T-cell (primary cell): ENCODE results near the gene CACNB2. TPM values are rescaled to one million over a fixed set of nuclear protein-coding genes. Genes with fewer than 3 reads are reported as not detected.
A peak's percentile ranks its signal among the peaks of the same experiment; 100 is the strongest.

Experiments
- ATAC-seq, 4 experiments: fragments of 200-7000 bp in 3 of 4; fragments of 150-1000 bp in 1 of 4; cut with Tn5 transposase; replicated peaks in 1 of 4; 1 replicate in 3 of 4; 2 replicates in 1 of 4; pipeline ENCODE4 v1.10.0; 2021; ENCODE audit warnings: moderate library complexity in 3 of 4, mild to moderate bottlenecking in 2 of 4, moderate number of reproducible peaks in 1 of 4
- CTCF ChIA-PET, 2 donors: fragments of 300-600 bp; sonication (Branson Sonifier 250); formaldehyde crosslinking; loops; one replicate each; lab custom pipeline; 2022; ENCODE audit warnings: antibody characterized with exemption in 2 of 2; lab: Charles Lee
- POLR2A ChIA-PET, 2 donors: fragments of 300-600 bp; sonication (Branson Sonifier 250); formaldehyde crosslinking; loops; one replicate each; lab custom pipeline; 2022; ENCODE audit warnings: antibody characterized with exemption in 2 of 2; lab: Charles Lee
- DNase-seq, 35 experiments: peaks; one replicate each; pipeline versions ENCODE4 v3.0.0 to v3.0.0-alpha.2; 2013 to 2023
- H3K27ac ChIP-seq: one replicate; pipeline ENCODE4 v1.5.1; 2013; ENCODE audit warnings: low read length
- H3K27me3 ChIP-seq, 2 experiments: replicated peaks in 1 of 2; 1 replicate in 1 of 2; 2 replicates in 1 of 2; pipeline versions ENCODE4 v1.6.1 to v1.7.0; 2013; ENCODE audit warnings: low read length in 1 of 2, mixed read lengths in 1 of 2; ENCODE audit not compliant: control insufficient read depth in 2 of 2, insufficient read depth in 2 of 2; ENCODE audit errors: extremely low read depth in 1 of 2
- H3K36me3 ChIP-seq, 2 donors: 1 replicate in 1 of 2; 2 replicates in 1 of 2; pipeline versions ENCODE4 v1.6.1 to v1.7.0; 2013; ENCODE audit warnings: low read length in 1 of 2; ENCODE audit not compliant: control insufficient read depth in 2 of 2, insufficient read depth in 1 of 2; ENCODE audit errors: extremely low read depth in 1 of 2
- H3K4me1 ChIP-seq, 2 experiments: 1 replicate in 1 of 2; 2 replicates in 1 of 2; pipeline versions ENCODE4 v1.6.1 to v1.7.0; 2013; ENCODE audit warnings: low read length in 2 of 2, mixed read lengths in 1 of 2; ENCODE audit not compliant: insufficient read depth in 2 of 2, control insufficient read depth in 1 of 2; ENCODE audit errors: extremely low read depth in 1 of 2
- H3K4me3 ChIP-seq, 2 donors: 1 replicate in 1 of 2; 2 replicates in 1 of 2; pipeline versions ENCODE4 v1.5.1 to v1.7.0; 2013; ENCODE audit warnings: mild to moderate bottlenecking in 2 of 2, low read length in 1 of 2, moderate library complexity in 1 of 2; ENCODE audit not compliant: control insufficient read depth in 1 of 2; ENCODE audit errors: extremely low read depth in 1 of 2
- H3K9me3 ChIP-seq: 2 replicates; pipeline ENCODE4 v1.7.0; 2013
- H3K27ac Mint-ChIP-seq, 2 donors: one replicate each; pipeline ENCODE4 v1.8.0; 2020 to 2021; ENCODE audit warnings: mild to moderate bottlenecking in 2 of 2, mixed read lengths in 2 of 2
- H3K27me3 Mint-ChIP-seq, 2 donors: one replicate each; pipeline ENCODE4 v1.8.0; 2021 to 2022; ENCODE audit warnings: mixed read lengths in 2 of 2
- H3K36me3 Mint-ChIP-seq: one replicate; pipeline ENCODE4 v1.8.0; 2021; ENCODE audit warnings: mixed read lengths
- H3K4me1 Mint-ChIP-seq, 3 donors: one replicate each; pipeline ENCODE4 v1.8.0; 2020 to 2022; ENCODE audit warnings: mixed read lengths in 3 of 3, mild to moderate bottlenecking in 1 of 3
- H3K4me3 Mint-ChIP-seq, 3 donors: one replicate each; pipeline ENCODE4 v1.8.0; 2020 to 2022; ENCODE audit warnings: mild to moderate bottlenecking in 3 of 3, mixed read lengths in 3 of 3, moderate library complexity in 3 of 3
- H3K9me3 Mint-ChIP-seq, 3 donors: one replicate each; pipeline ENCODE4 v1.8.0; 2020 to 2022; ENCODE audit warnings: mixed read lengths in 3 of 3
- WGBS: methylation state at CpG from one replicate; pipeline ENCODE4 v1.1.5; 2013; ENCODE audit warnings: missing lambda C conversion rate; ENCODE audit not compliant: insufficient coverage; 5-methylcytosine and 5-hydroxymethylcytosine counted together
- total RNA-seq, 35 experiments: library from RNA in 6 of 35; stranded (reverse) in 6 of 35; fragments of 120-200 nt in 1 of 35; gene quantifications; one replicate each; pipeline versions ENCODE4 v1.2.1 to v1.2.4 and lab custom pipeline; 2013 to 2026

CACNB2 gene
- total RNA-seq, 5 donors from 2014 or later (not counting 1 experiment from before 2014, with no cell fraction given) = not detected

DNA sequence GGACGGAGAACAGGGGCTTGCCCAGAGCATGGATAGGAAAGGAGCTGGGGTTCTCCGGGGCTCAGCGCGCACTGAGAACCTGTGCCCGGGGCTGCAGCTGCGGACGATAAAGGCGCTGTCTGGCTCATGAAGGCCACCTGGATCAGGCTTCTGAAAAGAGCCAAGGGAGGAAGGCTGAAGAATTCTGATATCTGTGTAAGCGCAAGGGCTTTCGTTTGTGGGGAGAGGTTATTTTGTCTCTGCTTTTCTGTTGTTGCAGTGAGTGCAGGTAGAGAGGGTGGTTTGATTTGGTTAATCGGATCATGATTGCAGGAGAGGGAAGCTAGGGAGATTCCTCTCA, 260.7 kb downstream of the CACNB2 start:
- no peaks in the 10 kb centered on the region for H3K9me3 Mint-ChIP-seq
- peaks cover 6 to 11% of the 10 kb centered on the region in 2 donors for H3K27me3 Mint-ChIP-seq
- no peaks in the 10 kb centered on the region for H3K36me3 ChIP-seq
- CTCF ChIA-PET = no interaction called here
- H3K4me1 Mint-ChIP-seq = peaks cover 11 to 15% (median 13%) of the 10 kb centered on the region in 3 donors
- POLR2A ChIA-PET = no interaction called here
- H3K9me3 ChIP-seq = no peaks in the 10 kb centered on the region
- H3K4me1 ChIP-seq = peaks cover 0 to 3% of the 10 kb centered on the region in 2 experiments
- H3K27ac Mint-ChIP-seq = no peak overlapping the region
- WGBS = 25% methylated on average over 9 of the region's 11 CpGs
- H3K4me3 ChIP-seq = peak overlapping the region in 1 of 2 donors; percentile 54
- peak overlapping the region in 2 of 3 donors; percentile 55 to 57 for H3K4me3 Mint-ChIP-seq
- no peaks in the 10 kb centered on the region for H3K36me3 Mint-ChIP-seq
- H3K27ac ChIP-seq = no peak overlapping the region
- H3K27me3 ChIP-seq = peaks cover 0 to 3% of the 10 kb centered on the region in 2 experiments
- DNase-seq (no peak), ATAC-seq (no peak)

DNA sequence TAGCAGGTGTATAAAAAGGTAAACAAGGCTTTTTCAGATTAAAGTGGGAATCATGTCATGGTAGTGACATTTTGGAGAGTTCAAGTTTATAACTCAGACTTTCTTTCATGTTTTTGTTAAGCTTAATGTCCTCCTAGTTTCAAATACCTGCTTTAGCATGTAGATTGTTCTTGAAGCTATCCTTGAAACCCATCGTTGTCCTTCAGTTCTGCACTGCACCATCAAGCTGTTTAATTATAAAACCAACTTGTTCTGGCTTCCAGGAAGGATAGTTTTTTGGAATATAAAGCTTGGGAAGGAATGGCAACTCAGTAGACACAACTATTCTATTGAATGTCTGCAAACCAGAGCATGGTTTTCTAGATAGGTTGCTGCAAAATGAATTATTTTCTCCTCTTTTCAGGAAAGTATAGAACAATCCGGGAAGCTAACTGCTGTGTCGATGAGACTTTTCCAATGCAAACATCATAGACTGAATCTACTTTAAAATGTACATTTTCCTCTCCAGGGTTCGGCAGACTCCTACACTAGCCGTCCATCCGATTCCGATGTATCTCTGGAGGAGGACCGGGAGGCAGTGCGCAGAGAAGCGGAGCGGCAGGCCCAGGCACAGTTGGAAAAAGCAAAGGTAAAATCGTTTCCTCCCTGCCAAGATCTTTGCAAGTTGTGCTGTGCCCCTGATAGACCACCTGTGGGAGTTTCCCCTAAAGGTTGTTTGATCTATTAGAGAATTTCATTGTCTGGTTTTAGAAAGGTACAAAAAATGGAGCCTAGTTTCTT, 261.4 kb downstream of the CACNB2 start:
- no peaks in the 10 kb centered on the region for H3K36me3 Mint-ChIP-seq
- H3K27me3 Mint-ChIP-seq = peaks cover 6 to 11% of the 10 kb centered on the region in 2 donors
- H3K9me3 ChIP-seq = no peaks in the 10 kb centered on the region
- CTCF ChIA-PET = no interaction called here
- peaks cover 0 to 3% of the 10 kb centered on the region in 2 experiments for H3K4me1 ChIP-seq
- POLR2A ChIA-PET = no interaction called here
- whole genome bisulfite sequencing = 85% methylated on average over 7 of the region's 12 CpGs
- no peaks in the 10 kb centered on the region for H3K36me3 ChIP-seq
- no peaks in the 10 kb centered on the region for H3K9me3 Mint-ChIP-seq
- DNase-seq (no peak), ATAC-seq (no peak)
- no peak overlapping the region for H3K27ac Mint-ChIP-seq
- no peak overlapping the region for H3K27ac ChIP-seq
- no peak overlapping the region for H3K4me3 ChIP-seq
- H3K27me3 ChIP-seq = peaks cover 0 to 3% of the 10 kb centered on the region in 2 experiments
- H3K4me3 Mint-ChIP-seq = peak overlapping the region in 1 of 3 donors; percentile 57
- H3K4me1 Mint-ChIP-seq = peaks cover 11 to 15% (median 13%) of the 10 kb centered on the region in 3 donors

DNA sequence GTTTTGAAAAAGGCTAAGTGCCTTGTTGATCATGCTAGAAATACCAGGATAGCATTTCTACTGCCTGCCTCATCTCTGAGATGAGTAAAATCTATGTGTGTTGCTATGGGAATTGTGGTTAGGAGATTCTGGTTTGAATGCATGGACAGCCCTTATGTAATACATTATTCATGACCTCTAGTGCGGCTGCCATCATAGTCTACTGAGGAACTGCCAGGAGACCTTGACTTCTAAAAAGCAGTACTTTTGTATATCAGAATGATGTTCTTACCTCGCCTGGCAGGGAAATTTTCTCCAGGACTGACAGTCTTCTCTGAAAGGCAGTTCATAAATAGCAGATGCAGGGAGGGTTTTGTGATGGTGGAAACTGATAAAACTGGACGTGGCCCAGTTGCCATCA, 262.6 kb downstream of the CACNB2 start:
- ChIA-PET POLR2A (no interaction called here), CTCF (no interaction called here)
- DNase-seq = no peak
- no peak for ATAC-seq
- Histone ChIP-seq H3K4me3 (no peak overlapping the region), H3K9me3 (no peaks in the 10 kb centered on the region), H3K36me3 (no peaks in the 10 kb centered on the region), H3K27ac (no peak overlapping the region), H3K27me3 (peaks cover 0 to 3% of the 10 kb centered on the region in 2 experiments), H3K4me1 (peaks cover 0 to 3% of the 10 kb centered on the region in 2 experiments)
- no peaks in the 10 kb centered on the region for H3K9me3 Mint-ChIP-seq
- H3K4me1 Mint-ChIP-seq = peaks cover 11 to 15% (median 13%) of the 10 kb centered on the region in 3 donors
- H3K27ac Mint-ChIP-seq = no peak overlapping the region
- peaks cover 6 to 11% of the 10 kb centered on the region in 2 donors for H3K27me3 Mint-ChIP-seq
- WGBS = 73% methylated on average over 2 of the region's 3 CpGs
- H3K36me3 Mint-ChIP-seq = no peaks in the 10 kb centered on the region
- H3K4me3 Mint-ChIP-seq = no peak overlapping the region

- Mint-ChIP-seq H3K4me3 (no peak overlapping the region), H3K9me3 (no peaks in the 10 kb centered on the region), H3K27me3 (peaks cover 6 to 11% of the 10 kb centered on the region in 2 donors), H3K36me3 (no peaks in the 10 kb centered on the region), H3K27ac (no peak overlapping the region), H3K4me1 (peaks cover 11 to 15% (median 13%) of the 10 kb centered on the region in 3 donors)
- ChIA-PET CTCF (no interaction called here), POLR2A (no interaction called here)
- 70% methylated on average over 2 of the region's 5 CpGs for WGBS
- Histone ChIP-seq H3K27ac (no peak overlapping the region), H3K4me3 (no peak overlapping the region), H3K36me3 (no peaks in the 10 kb centered on the region), H3K4me1 (peaks cover 0 to 3% of the 10 kb centered on the region in 2 experiments), H3K27me3 (peaks cover 0 to 3% of the 10 kb centered on the region in 2 experiments), H3K9me3 (no peaks in the 10 kb centered on the region)
- ATAC-seq (no peak), DNase-seq (no peak)
Measured at GRCh38 chr10:18404530-18404929, 264.3 kb downstream of the CACNB2 start.

DNA sequence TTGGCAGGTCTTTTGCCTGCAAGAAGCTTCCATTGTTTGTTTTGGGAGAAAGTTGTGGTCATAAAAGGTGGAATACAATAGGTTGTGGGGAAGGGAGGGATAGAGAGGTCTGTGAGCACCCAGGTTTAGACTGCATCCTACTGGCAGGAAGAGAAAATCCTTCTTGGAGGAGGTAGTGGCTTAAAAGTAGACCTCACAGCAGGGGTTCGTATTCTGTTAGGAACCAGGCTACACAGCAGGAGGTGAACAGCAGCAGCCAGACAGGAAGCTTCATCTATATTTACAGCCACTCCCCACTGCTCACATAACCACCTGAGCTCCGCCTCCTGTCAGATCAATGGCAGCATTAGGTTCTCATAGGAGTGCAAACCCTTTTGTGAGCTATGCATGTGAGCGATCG, 265.9 kb downstream of the CACNB2 start:
- Mint-ChIP-seq H3K9me3 (no peaks in the 10 kb centered on the region), H3K36me3 (no peaks in the 10 kb centered on the region), H3K27ac (no peak overlapping the region), H3K4me3 (no peak overlapping the region), H3K4me1 (peaks cover 1 to 2% (median 1%) of the 10 kb centered on the region in 3 donors), H3K27me3 (peaks cover 2 to 4% of the 10 kb centered on the region in 2 donors)
- no peak for ATAC-seq
- H3K4me3 ChIP-seq = no peak overlapping the region
- ChIA-PET CTCF (interaction anchor here in 1 of 2 donors (0.6 kb wide), 1 partner anchor 9 kb away, joined by 5 read pairs; no protein-coding TSS in a partner anchor), POLR2A (no interaction called here)
- no peak for DNase-seq
- 83% methylated on average over 3 of the region's 4 CpGs for WGBS
- peaks cover 0 to 3% of the 10 kb centered on the region in 2 experiments for H3K4me1 ChIP-seq
- no peaks in the 10 kb centered on the region for H3K27me3 ChIP-seq
- H3K27ac ChIP-seq = no peak overlapping the region
- H3K36me3 ChIP-seq = no peaks in the 10 kb centered on the region
- no peaks in the 10 kb centered on the region for H3K9me3 ChIP-seq

- H3K27ac Mint-ChIP-seq = no peak overlapping the region
- ATAC-seq = no peak
- peaks cover 0 to 3% of the 10 kb centered on the region in 2 experiments for H3K27me3 ChIP-seq
- H3K27me3 Mint-ChIP-seq = peaks cover 2 to 10% of the 10 kb centered on the region in 2 donors
- H3K36me3 Mint-ChIP-seq = no peaks in the 10 kb centered on the region
- H3K4me1 Mint-ChIP-seq = no peaks in the 10 kb centered on the region
- no peak overlapping the region for H3K4me3 ChIP-seq
- ChIA-PET CTCF (no interaction called here), POLR2A (no interaction called here)
- no peak for DNase-seq
- H3K36me3 ChIP-seq = no peaks in the 10 kb centered on the region
- no peaks in the 10 kb centered on the region for H3K4me1 ChIP-seq
- no peaks in the 10 kb centered on the region for H3K9me3 Mint-ChIP-seq
- H3K27ac ChIP-seq = no peak overlapping the region
- no peaks in the 10 kb centered on the region for H3K9me3 ChIP-seq
- H3K4me3 Mint-ChIP-seq = no peak overlapping the region
- WGBS = no CpG with 5 or more reads among the region's 4 CpGs
Measured at GRCh38 chr10:18409599-18410397, 269.6 kb downstream of the CACNB2 start.
